ENCODE measurements around the gene MTHFSD. TPM values are rescaled to one million over a fixed set of nuclear protein-coding genes. Genes with fewer than 3 reads are reported as not detected.

The MTHFSD gene
- total RNA-seq = 9.2 and 14.7 TPM in 2 replicates

DNA sequence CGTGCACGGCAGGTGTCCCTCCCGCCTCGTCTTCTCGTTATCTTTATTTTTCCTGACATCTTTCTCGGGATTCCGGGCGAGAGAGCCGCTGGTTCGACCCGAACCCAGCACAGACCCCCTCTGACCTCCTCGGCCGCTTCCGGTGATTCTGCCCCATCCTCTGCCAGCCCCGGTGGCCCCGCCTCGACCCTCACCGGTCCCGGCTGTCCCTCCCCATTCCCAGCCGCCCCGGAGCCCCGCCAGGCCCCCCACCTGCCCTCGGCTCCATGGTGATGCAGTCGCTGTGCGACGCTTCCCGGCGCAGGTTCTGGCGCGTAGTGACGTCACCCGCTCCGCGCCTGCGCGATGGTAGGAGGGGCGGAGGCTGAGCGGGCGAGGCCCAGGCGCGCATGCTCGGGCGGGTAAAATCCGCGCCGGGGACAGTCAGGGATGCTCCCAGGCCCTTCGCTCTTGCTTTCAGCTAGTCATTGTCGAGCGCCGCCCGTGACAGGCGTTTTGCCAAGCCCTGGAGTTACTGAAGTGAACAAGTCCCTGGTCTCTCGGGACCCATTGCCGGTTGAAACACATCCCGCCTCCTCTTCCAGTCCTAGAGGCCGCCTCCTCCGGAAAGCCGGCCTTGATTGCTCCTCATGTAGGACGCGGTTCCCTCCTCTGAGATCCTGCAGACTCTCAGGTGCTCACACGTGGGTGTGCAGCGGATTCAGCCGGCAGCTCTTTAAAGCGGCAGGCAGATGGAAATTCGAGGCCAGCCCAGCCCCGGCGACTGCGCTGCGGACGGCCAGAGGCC lies at the start of gene MTHFSD:
TSS of gene MTHFSD (minus strand) at position 319 of the 787 bp plus-strand sequence. CDS start at position 268, 51 bp downstream.

DNA sequence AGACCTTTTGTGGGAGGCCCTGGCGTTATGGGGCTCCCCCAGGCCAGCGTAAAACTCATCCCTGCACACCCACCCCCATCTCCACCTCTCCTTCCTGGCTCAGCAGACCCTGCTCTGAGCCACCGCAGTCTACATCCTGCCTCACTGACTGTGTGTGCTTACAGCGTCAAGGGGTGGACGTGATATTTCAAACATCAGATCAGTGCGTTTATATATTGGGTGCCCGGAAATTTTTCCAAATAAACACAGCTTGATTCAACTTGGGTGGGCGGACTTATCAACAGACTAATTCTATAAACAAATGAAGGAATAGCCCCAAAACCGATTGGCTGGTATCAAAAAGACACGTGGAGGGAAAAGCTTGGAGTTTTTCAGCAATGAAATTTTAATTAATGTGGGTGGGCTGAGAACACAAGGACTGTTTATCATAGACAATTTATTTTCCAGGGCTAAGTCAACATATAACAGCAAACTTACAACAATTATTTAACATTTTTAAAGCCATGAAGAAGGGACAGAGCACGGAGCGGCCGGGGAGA lies 23.1 kb upstream of the MTHFSD start, which contains the start of gene FOXL1:
TSS of gene FOXL1 (plus strand) at position 489 of the 539 bp plus-strand sequence. CDS start 175 bp downstream, outside the sequence.

GRCh38 chr16:86566601-86566965 lies 11.5 kb upstream of the MTHFSD start, which contains the start of gene FOXC2:
FOXC2 (plus strand) TSS chr16:86566829; CDS start chr16:86567336, 507 bp downstream.

GRCh38 chr16:86510465-86511261 lies 44.4 kb downstream of the MTHFSD start, which contains the start of gene FOXF1:
FOXF1 (plus strand) TSS chr16:86510527; CDS start chr16:86510570, 43 bp downstream.

Other genes with a start within 250 kb of the MTHFSD start
- not detected in 2 replicates for gene FOXF1, start 44.7 kb downstream of the MTHFSD start, total RNA-seq
- under 0.01 and 0.21 TPM in 2 replicates for gene FOXC2, start 11.6 kb upstream of the MTHFSD start, total RNA-seq
- gene FOXL1, start 23.3 kb upstream of the MTHFSD start, total RNA-seq = 0.72 and 2.8 TPM in 2 replicates

Measured in tracheal epithelial cell (primary cell).